MM.1S (cell line): ENCODE measurements around the gene SLC2A13.

Experiments used
- DNase-seq: peaks from one replicate; pipeline ENCODE4 v3.0.0-alpha.2; 2015
- H2AFZ ChIP-seq: fragments of 300-600 bp; sonication (generic); 2 replicates; pipeline ENCODE4 v1.6.0; 2016; ENCODE audit warnings: antibody characterized with exemption, low read length
- H3F3A ChIP-seq: fragments of 300-600 bp; sonication (generic); 2 replicates; pipeline ENCODE4 v1.6.1; 2016; ENCODE audit warnings: mild to moderate bottlenecking, antibody characterized with exemption, low read length, moderate library complexity, mixed read lengths; ENCODE audit not compliant: insufficient read depth
- H3K27ac ChIP-seq: fragments of 300-600 bp; sonication (generic); 2 replicates; pipeline ENCODE4 v1.5.1; 2016; ENCODE audit warnings: mild to moderate bottlenecking, low read length
- H3K27me3 ChIP-seq: fragments of 300-600 bp; sonication (generic); replicated peaks from 2 replicates; pipeline ENCODE4 v1.6.0; 2016; ENCODE audit warnings: low read length; ENCODE audit not compliant: insufficient read depth
- H3K36me3 ChIP-seq: fragments of 300-600 bp; sonication (generic); replicated peaks from 2 replicates; pipeline ENCODE4 v1.6.1; 2016; ENCODE audit warnings: mild to moderate bottlenecking, low read length, mixed read lengths; ENCODE audit not compliant: insufficient read depth
- H3K4me1 ChIP-seq: fragments of 300-600 bp; sonication (generic); 2 replicates; pipeline ENCODE4 v1.6.1; 2016; ENCODE audit warnings: low read length, mixed read lengths
- H3K4me2 ChIP-seq: fragments of 300-600 bp; sonication (generic); 2 replicates; pipeline ENCODE4 v1.6.0; 2016; ENCODE audit warnings: low read depth, low read length
- H3K4me3 ChIP-seq: fragments of 300-600 bp; sonication (generic); 2 replicates; pipeline ENCODE4 v1.5.1; 2016; ENCODE audit warnings: low read length, mixed read lengths
- H3K79me2 ChIP-seq: fragments of 300-600 bp; sonication (generic); 2 replicates; pipeline ENCODE4 v1.6.1; 2016; ENCODE audit warnings: mixed run types, low read length, mixed read lengths
- H3K9ac ChIP-seq: fragments of 300-600 bp; sonication (generic); 2 replicates; pipeline ENCODE4 v1.6.1; 2016; ENCODE audit warnings: low read length, mixed read lengths
- H3K9me2 ChIP-seq: fragments of 300-600 bp; sonication (generic); replicated peaks from 2 replicates; pipeline ENCODE4 v1.6.1; 2016; ENCODE audit warnings: mild to moderate bottlenecking, low read length, mixed read lengths; ENCODE audit not compliant: insufficient read depth
- H3K9me3 ChIP-seq: fragments of 300-600 bp; sonication (generic); replicated peaks from 2 replicates; pipeline ENCODE4 v1.6.1; 2016; ENCODE audit warnings: mild to moderate bottlenecking, low read length, mixed read lengths; ENCODE audit not compliant: insufficient read depth
- H4K20me1 ChIP-seq: fragments of 300-600 bp; sonication (generic); 2 replicates; pipeline ENCODE4 v1.6.1; 2016; ENCODE audit warnings: mild to moderate bottlenecking, low read length, moderate library complexity, mixed read lengths; ENCODE audit not compliant: insufficient read depth
- CTCF ChIP-seq: fragments of 300-600 bp; sonication (generic); IDR thresholded peaks from 2 replicates; pipeline ENCODE4 v1.5.1; 2016; ENCODE audit warnings: antibody characterized with exemption, low read length, mixed read lengths
- EZH2 ChIP-seq: fragments of 300-600 bp; sonication (generic); optimal IDR thresholded peaks from 2 replicates; pipeline ENCODE3; 2017; ENCODE audit warnings: low read depth, mild to moderate bottlenecking, antibody characterized with exemption, low read length, mixed read lengths
- EZH2phosphoT487 ChIP-seq: fragments of 300-600 bp; sonication (generic); IDR thresholded peaks from 2 replicates; pipeline ENCODE4 v1.6.1; 2018; ENCODE audit warnings: antibody characterized with exemption, low read length

The SLC2A13 gene

GRCh38 chr12:39959031-39959430, 146.8 kb downstream of the SLC2A13 start:
- Histone ChIP-seq H3K36me3 (no peaks in the 10 kb centered on the region), H3K27ac (no peak overlapping the region), H3K4me1 (no peaks in the 10 kb centered on the region), H3K9me2 (no peaks in the 10 kb centered on the region), H4K20me1 (no peaks in the 10 kb centered on the region), H3K9me3 (no peaks in the 10 kb centered on the region), H3F3A (no peaks in the 10 kb centered on the region), H3K9ac (no peak overlapping the region), H3K27me3 (no peaks in the 10 kb centered on the region), H3K4me3 (no peak overlapping the region), H2AFZ (no peak overlapping the region), H3K4me2 (no peak overlapping the region), H3K79me2 (no peaks in the 10 kb centered on the region)
- no peak for TF ChIP-seq EZH2phosphoT487
- TF ChIP-seq EZH2 = no peak
- TF ChIP-seq CTCF = no peak
- DNase-seq = no peak

- Histone ChIP-seq H3K9me3 (no peaks in the 10 kb centered on the region), H3K4me2 (no peak overlapping the region), H3K79me2 (no peaks in the 10 kb centered on the region), H3K27me3 (no peaks in the 10 kb centered on the region), H4K20me1 (no peaks in the 10 kb centered on the region), H3F3A (no peaks in the 10 kb centered on the region), H3K4me1 (no peaks in the 10 kb centered on the region), H3K9ac (no peak overlapping the region), H2AFZ (no peak overlapping the region), H3K4me3 (no peak overlapping the region), H3K36me3 (no peaks in the 10 kb centered on the region), H3K9me2 (no peaks in the 10 kb centered on the region), H3K27ac (no peak overlapping the region)
- TF ChIP-seq CTCF = peak; percentile 7
- TF ChIP-seq EZH2phosphoT487 = no peak
- no peak for DNase-seq
Observed at GRCh38 chr12:39958377-39958776, 147.5 kb downstream of the SLC2A13 start.

GRCh38 chr12:39956725-39957124, 149.2 kb downstream of the SLC2A13 start:
- no peak overlapping the region for H3K4me3 ChIP-seq
- H3K4me1 ChIP-seq = no peaks in the 10 kb centered on the region
- no peak overlapping the region for H3K4me2 ChIP-seq
- H3K27ac ChIP-seq = no peak overlapping the region
- TF ChIP-seq CTCF (no peak), EZH2 (no peak), EZH2phosphoT487 (no peak)
- H3K27me3 ChIP-seq = no peaks in the 10 kb centered on the region
- no peak overlapping the region for H2AFZ ChIP-seq
- no peak overlapping the region for H3K9ac ChIP-seq
- no peaks in the 10 kb centered on the region for H3K79me2 ChIP-seq
- no peaks in the 10 kb centered on the region for H3K36me3 ChIP-seq
- no peaks in the 10 kb centered on the region for H3K9me3 ChIP-seq
- no peak for DNase-seq
- H3F3A ChIP-seq = no peaks in the 10 kb centered on the region
- no peaks in the 10 kb centered on the region for H4K20me1 ChIP-seq
- no peaks in the 10 kb centered on the region for H3K9me2 ChIP-seq
